HUES64 (cell line): Measurements from ENCODE around the gene GABRQ.
"Not testable (repeated sequence)": the region's sequence is repeated elsewhere in the genome, so short reads cannot be mapped to it uniquely, and the experiment has no call there.

Experiments
- H3K27ac ChIP-seq: 2 replicates; pipeline ENCODE4 v1.7.0; 2013; ENCODE audit warnings: low read depth, low read length, inconsistent platforms
- H3K27me3 ChIP-seq: 2 replicates; pipeline ENCODE4 v1.6.1; 2013; ENCODE audit warnings: mild to moderate bottlenecking, low read length; ENCODE audit not compliant: insufficient read depth
- H3K36me3 ChIP-seq: 2 replicates; pipeline ENCODE4 v1.6.1; 2013; ENCODE audit warnings: mild to moderate bottlenecking, low read length; ENCODE audit not compliant: insufficient read depth
- H3K4me1 ChIP-seq: 2 replicates; pipeline ENCODE4 v1.6.1; 2013; ENCODE audit warnings: mild to moderate bottlenecking, low read length, moderate library complexity; ENCODE audit not compliant: insufficient read depth
- H3K4me3 ChIP-seq: 2 replicates; pipeline ENCODE4 v1.5.1; 2013; ENCODE audit warnings: mild to moderate bottlenecking, low read length, moderate library complexity
- H3K9ac ChIP-seq: 2 replicates; pipeline ENCODE4 v1.6.1; 2013; ENCODE audit warnings: mild to moderate bottlenecking, low read depth, low read length
- H3K9me3 ChIP-seq: 2 replicates; pipeline ENCODE4 v1.6.1; 2013; ENCODE audit warnings: low read depth, low read length; ENCODE audit not compliant: insufficient read depth
- WGBS: fragments of 150-250, 120-280 bp; methylation state at CpG from one replicate; pipeline ENCODE4 v1.1.7; 2013; ENCODE audit warnings: missing lambda C conversion rate; 5-methylcytosine and 5-hydroxymethylcytosine counted together

The GABRQ gene

GRCh38 chrX:152663086-152663485, 25.4 kb downstream of the GABRQ start:
- Histone ChIP-seq H3K27me3 (no peaks in the 10 kb centered on the region), H3K27ac (no peak overlapping the region), H3K9ac (no peak overlapping the region), H3K4me1 (no peaks in the 10 kb centered on the region), H3K4me3 (no peak overlapping the region), H3K36me3 (no peaks in the 10 kb centered on the region), H3K9me3 (no peaks in the 10 kb centered on the region)
- WGBS: 90% methylated on average over 2 of the region's 4 CpGs

- Histone ChIP-seq H3K9ac (no peak overlapping the region), H3K27me3 (no peaks in the 10 kb centered on the region), H3K4me3 (no peak overlapping the region), H3K9me3 (no peaks in the 10 kb centered on the region), H3K4me1 (no peaks in the 10 kb centered on the region), H3K36me3 (no peaks in the 10 kb centered on the region), H3K27ac (no peak overlapping the region)
- WGBS: 84% methylated on average over 1 of the region's 2 CpGs
Observed at GRCh38 chrX:152674135-152674534, 36.4 kb downstream of the GABRQ start.

GRCh38 chrX:152674652-152675051, 37.0 kb downstream of the GABRQ start:
- H3K9me3 ChIP-seq: not testable (repeated sequence)

GRCh38 chrX:152681012-152681411, 43.3 kb downstream of the GABRQ start:
- not testable (repeated sequence) for H3K27ac ChIP-seq, H3K9me3 ChIP-seq
- WGBS: no CpG with 5 or more reads among the region's 3 CpGs

More at GRCh38 chrX:152674652-152675051, 37.0 kb downstream of the GABRQ start:
- not testable (repeated sequence) for H3K27ac ChIP-seq, H3K4me3 ChIP-seq, H3K27me3 ChIP-seq, H3K36me3 ChIP-seq, H3K9ac ChIP-seq, H3K4me1 ChIP-seq
- WGBS: 100% methylated on average over 1 of the region's 3 CpGs

GRCh38 chrX:152697952-152698931, 60.5 kb downstream of the GABRQ start, which contains the start of gene MAGEA3:
Gene MAGEA3, plus strand, starts transcription at chrX:152698794. Its CDS starts 2,039 bp downstream, at chrX:152700833.
- not testable (repeated sequence) for H3K4me1 ChIP-seq, H3K9ac ChIP-seq, H3K27me3 ChIP-seq, H3K27ac ChIP-seq, H3K4me3 ChIP-seq, H3K9me3 ChIP-seq, H3K36me3 ChIP-seq
- WGBS: no CpG with 5 or more reads among the region's 34 CpGs

More at GRCh38 chrX:152681012-152681411, 43.3 kb downstream of the GABRQ start:
- not testable (repeated sequence) for H3K4me1 ChIP-seq, H3K27me3 ChIP-seq, H3K9ac ChIP-seq, H3K4me3 ChIP-seq, H3K36me3 ChIP-seq

- H3K36me3 ChIP-seq, H3K4me3 ChIP-seq, H3K4me1 ChIP-seq, H3K27me3 ChIP-seq, H3K27ac ChIP-seq, H3K9me3 ChIP-seq, H3K9ac ChIP-seq: not testable (repeated sequence)
- WGBS: 95% methylated on average over 4 of the region's 5 CpGs
Observed at GRCh38 chrX:152700390-152700789, 62.7 kb downstream of the GABRQ start.

- not testable (repeated sequence) for H3K9ac ChIP-seq, H3K27ac ChIP-seq, H3K9me3 ChIP-seq, H3K36me3 ChIP-seq, H3K27me3 ChIP-seq, H3K4me1 ChIP-seq, H3K4me3 ChIP-seq
- WGBS: 90% methylated on average over 4 of the region's 7 CpGs
Observed at GRCh38 chrX:152706500-152706899, 68.8 kb downstream of the GABRQ start.
